H9 (cell line): ENCODE data around the gene SORBS1. TPM values are rescaled to one million over a fixed set of nuclear protein-coding genes. Genes with fewer than 3 reads are reported as not detected.

Experiments
- DNase-seq: peaks from one replicate; pipeline ENCODE4 v3.0.0-alpha.2; 2017
- H2AFZ ChIP-seq: one replicate; pipeline ENCODE4 v1.6.1; 2013; ENCODE audit warnings: mild to moderate bottlenecking, low read length, control low read depth, moderate library complexity
- H2AK5ac ChIP-seq: 2 replicates; pipeline ENCODE4 v1.6.1; 2013; ENCODE audit warnings: low read length, control low read depth, mixed read lengths; ENCODE audit not compliant: insufficient read length
- H2BK120ac ChIP-seq: one replicate; pipeline ENCODE4 v1.6.1; 2013; ENCODE audit warnings: low read depth, mild to moderate bottlenecking, low read length, control low read depth, inconsistent platforms; ENCODE audit not compliant: poor library complexity, severe bottlenecking
- H2BK12ac ChIP-seq: 2 replicates; pipeline ENCODE4 v1.6.1; 2013; ENCODE audit warnings: low read length, control low read depth, mixed read lengths, low read depth; ENCODE audit not compliant: insufficient read length
- H2BK15ac ChIP-seq: 2 replicates; pipeline ENCODE4 v1.6.1; 2013; ENCODE audit warnings: low read depth, low read length, control low read depth
- H2BK20ac ChIP-seq: one replicate; pipeline ENCODE4 v1.6.1; 2013; ENCODE audit warnings: low read depth, mild to moderate bottlenecking, low read length, control low read depth, inconsistent platforms; ENCODE audit not compliant: poor library complexity, severe bottlenecking
- H2BK5ac ChIP-seq: 2 replicates; pipeline ENCODE4 v1.6.1; 2013; ENCODE audit warnings: low read length, control low read depth, mixed read lengths; ENCODE audit not compliant: insufficient read length
- H3K14ac ChIP-seq: 2 replicates; pipeline ENCODE4 v1.6.1; 2013; ENCODE audit warnings: low read length, control low read depth; ENCODE audit not compliant: insufficient read depth
- H3K18ac ChIP-seq: 2 replicates; pipeline ENCODE4 v1.6.1; 2013; ENCODE audit warnings: low read depth, mild to moderate bottlenecking, mixed read lengths, low read length, control low read depth; ENCODE audit not compliant: insufficient read length
- H3K23ac ChIP-seq: 2 replicates; pipeline ENCODE4 v1.6.1; 2013; ENCODE audit warnings: low read length, control low read depth, mixed read lengths, low read depth; ENCODE audit not compliant: insufficient read length
- H3K23me2 ChIP-seq: 2 replicates; pipeline ENCODE4 v1.6.1; 2013; ENCODE audit warnings: low read depth, mild to moderate bottlenecking, mixed read lengths, low read length, control low read depth; ENCODE audit not compliant: insufficient read length, poor library complexity, severe bottlenecking
- H3K27ac ChIP-seq: 2 replicates; pipeline ENCODE4 v1.5.1; 2013; ENCODE audit warnings: low read length, control low read depth, mixed read lengths, low read depth; ENCODE audit not compliant: insufficient read length
- H3K27me3 ChIP-seq: 2 replicates; pipeline ENCODE4 v1.6.1; 2013; ENCODE audit warnings: low read length, control low read depth, inconsistent platforms; ENCODE audit not compliant: insufficient read depth
- H3K4ac ChIP-seq: 2 replicates; pipeline ENCODE4 v1.6.1; 2013; ENCODE audit warnings: low read depth, mild to moderate bottlenecking, control low read depth, inconsistent platforms, low read length, moderate library complexity
- H3K4me1 ChIP-seq: 2 replicates; pipeline ENCODE4 v1.6.1; 2013; ENCODE audit warnings: low read length, control low read depth, inconsistent platforms; ENCODE audit not compliant: insufficient read depth
- H3K4me2 ChIP-seq: 2 replicates; pipeline ENCODE4 v1.6.1; 2013; ENCODE audit warnings: low read length, control low read depth, mixed read lengths; ENCODE audit not compliant: insufficient read length, insufficient read depth
- H3K56ac ChIP-seq: 2 replicates; pipeline ENCODE4 v1.6.1; 2013; ENCODE audit warnings: low read depth, mild to moderate bottlenecking, mixed read lengths, low read length, control low read depth; ENCODE audit not compliant: insufficient read length
- H3K79me1 ChIP-seq: 2 replicates; pipeline ENCODE4 v1.6.1; 2013; ENCODE audit warnings: low read depth, mild to moderate bottlenecking, moderate library complexity, low read length, control low read depth, inconsistent platforms; ENCODE audit not compliant: insufficient read depth, poor library complexity, severe bottlenecking
- H3K79me2 ChIP-seq: 2 replicates; pipeline ENCODE4 v1.6.1; 2013; ENCODE audit warnings: low read length, control low read depth, inconsistent platforms; ENCODE audit not compliant: insufficient read depth
- H3K9ac ChIP-seq: 2 replicates; pipeline ENCODE4 v1.6.1; 2013; ENCODE audit warnings: low read length, control low read depth, mixed read lengths; ENCODE audit not compliant: insufficient read length; ENCODE audit errors: extremely low read depth
- H3K9me3 ChIP-seq: one replicate; pipeline ENCODE4 v1.6.1; 2013; ENCODE audit warnings: low read depth, low read length, inconsistent platforms; ENCODE audit not compliant: control insufficient read depth
- H3T11ph ChIP-seq: one replicate; pipeline ENCODE4 v1.6.1; 2013; ENCODE audit warnings: mild to moderate bottlenecking, low read length, control low read depth, inconsistent platforms
- H4K20me1 ChIP-seq: one replicate; pipeline ENCODE4 v1.6.1; 2013; ENCODE audit not compliant: control insufficient read depth, insufficient read length, insufficient read depth
- H4K5ac ChIP-seq: 2 replicates; pipeline ENCODE4 v1.6.1; 2013; ENCODE audit warnings: low read depth, mild to moderate bottlenecking, mixed read lengths, low read length, control low read depth; ENCODE audit not compliant: insufficient read length
- H4K8ac ChIP-seq: replicated peaks from 2 replicates; pipeline ENCODE4 v1.6.1; 2013; ENCODE audit warnings: low read length, control low read depth, mixed read lengths, low read depth; ENCODE audit not compliant: insufficient read length
- H4K91ac ChIP-seq: 2 replicates; pipeline ENCODE4 v1.6.1; 2013; ENCODE audit warnings: low read depth, mild to moderate bottlenecking, moderate library complexity, mixed read lengths, low read length, control low read depth; ENCODE audit not compliant: insufficient read length
- H3K27ac Mint-ChIP-seq, 3 experiments: 2 replicates in 2 of 3; 3 replicates in 1 of 3; pipeline ENCODE4 v1.8.0; 2020 to 2021; ENCODE audit warnings: mixed read lengths in 3 of 3, mild to moderate bottlenecking in 1 of 3, moderate library complexity in 1 of 3
- H3K27me3 Mint-ChIP-seq: 2 replicates; pipeline ENCODE4 v1.8.0; 2021; ENCODE audit warnings: low read depth, mild to moderate bottlenecking, moderate library complexity, mixed read lengths
- H3K36me3 Mint-ChIP-seq, 3 experiments: 2 replicates in 2 of 3; 3 replicates in 1 of 3; pipeline ENCODE4 v1.8.0; 2020 to 2021; ENCODE audit warnings: low read depth in 3 of 3, mixed read lengths in 3 of 3; ENCODE audit not compliant: insufficient read depth in 1 of 3
- H3K4me1 Mint-ChIP-seq, 2 experiments: 2 replicates each; pipeline ENCODE4 v1.8.0; 2020; ENCODE audit warnings: mixed read lengths in 2 of 2
- H3K4me3 Mint-ChIP-seq, 2 experiments: 2 replicates in 1 of 2; 3 replicates in 1 of 2; pipeline ENCODE4 v1.8.0; 2020 to 2021; ENCODE audit warnings: mild to moderate bottlenecking in 2 of 2, mixed read lengths in 2 of 2, moderate library complexity in 1 of 2
- H3K9me3 Mint-ChIP-seq, 2 experiments: 2 replicates in 1 of 2; 3 replicates in 1 of 2; pipeline ENCODE4 v1.8.0; 2020; ENCODE audit warnings: mild to moderate bottlenecking in 2 of 2, mixed read lengths in 2 of 2, moderate library complexity in 1 of 2
- CTCF ChIP-seq: fragments of 200-600 bp; sonication (generic); conservative IDR thresholded peaks from 3 replicates; pipeline ENCODE4 v1.8.0; 2021; ENCODE audit warnings: antibody characterized with exemption, mild to moderate bottlenecking
- WGBS: extraction: QIAGEN DNeasy Blood & Tissue Kit; methylation state at CpG from one replicate; pipeline ENCODE4 v1.1.7; 2013; ENCODE audit warnings: missing lambda C conversion rate, low lambda C conversion rate, mixed read lengths; ENCODE audit not compliant: insufficient read length; ENCODE audit errors: extremely low coverage; 5-methylcytosine and 5-hydroxymethylcytosine counted together
- total RNA-seq: library from RNA; stranded (reverse); gene quantifications from 2 replicates; pipeline ENCODE4 v1.2.1, GENCODE V29; 2021

Gene SORBS1
- total RNA-seq, 1 experiment from 2014 or later = 24.3 TPM

GRCh38 chr10:95261926-95262325 is 299.2 kb downstream of the SORBS1 start:
- Histone ChIP-seq H3K23me2 (no peaks in the 10 kb centered on the region), H4K5ac (no peak overlapping the region), H2BK12ac (no peak overlapping the region), H3K56ac (no peak overlapping the region), H3K14ac (no peak overlapping the region), H3K27me3 (no peaks in the 10 kb centered on the region), H3K9ac (no peak overlapping the region), H3K23ac (no peak overlapping the region), H3K4ac (no peak overlapping the region), H2BK20ac (no peak overlapping the region), H3K79me2 (no peaks in the 10 kb centered on the region), H3K27ac (no peak overlapping the region), H3K79me1 (peaks cover 4% of the 10 kb centered on the region), H2AK5ac (no peak overlapping the region), H2BK5ac (no peak overlapping the region), H3K4me2 (no peak overlapping the region), H3K18ac (no peak overlapping the region), H4K8ac (no peak overlapping the region), H4K20me1 (no peaks in the 10 kb centered on the region), H4K91ac (no peak overlapping the region), H2BK15ac (no peak overlapping the region), H3T11ph (no peak overlapping the region), H2AFZ (no peak overlapping the region), H3K4me1 (peaks cover 13% of the 10 kb centered on the region), H2BK120ac (no peak overlapping the region), H3K9me3 (no peaks in the 10 kb centered on the region)
- H3K27ac Mint-ChIP-seq = peak overlapping the region in 1 of 3 experiments; percentile 39; a peak in 1 of 7 replicates
- peaks cover 6 to 11% of the 10 kb centered on the region in 2 experiments; a peak in 2 of 5 replicates for H3K9me3 Mint-ChIP-seq
- H3K4me1 Mint-ChIP-seq = peaks cover 42 to 50% of the 10 kb centered on the region in 2 experiments
- no peak for DNase-seq
- no CpG with 5 or more reads among the region's 3 CpGs for WGBS
- no peak for TF ChIP-seq CTCF
- H3K27me3 Mint-ChIP-seq = no peaks in the 10 kb centered on the region
- peaks cover 24 to 68% (median 58%) of the 10 kb centered on the region in 3 experiments for H3K36me3 Mint-ChIP-seq
- no peak overlapping the region for H3K4me3 Mint-ChIP-seq

Other genes starting within 250 kb of the SORBS1 start
- gene ALDH18A1, start 95.3 kb upstream of the SORBS1 start, total RNA-seq = 114 and 121 TPM in 2 replicates
- 37.0 and 37.3 TPM in 2 replicates for gene TCTN3, start 132.6 kb upstream of the SORBS1 start, total RNA-seq
- gene ENTPD1, start 194.8 kb upstream of the SORBS1 start, total RNA-seq = 1.9 and 2.0 TPM in 2 replicates